Measurements from ENCODE around the gene TMC4.
A peak's percentile ranks its signal among the peaks of the same experiment; 100 is the strongest.

Gene TMC4

GRCh38 chr19:54152878-54153524 lies 20.0 kb downstream of the TMC4 start:
- no peak for DNase-seq

GRCh38 chr19:54152267-54152666 lies 20.7 kb downstream of the TMC4 start:
- DNase-seq: no peak

- no peak for DNase-seq
Measured at GRCh38 chr19:54151362-54152035, 21.5 kb downstream of the TMC4 start.

- no peak for DNase-seq
Measured at GRCh38 chr19:54149021-54149812, 23.7 kb downstream of the TMC4 start.

GRCh38 chr19:54148158-54148557 lies 24.8 kb downstream of the TMC4 start:
- DNase-seq: no peak

- DNase-seq: no peak
Measured at GRCh38 chr19:54147676-54148075, 25.3 kb downstream of the TMC4 start.

GRCh38 chr19:54145541-54146158 lies 27.3 kb downstream of the TMC4 start:
- DNase-seq: no peak

GRCh38 chr19:54142166-54142780 lies 30.7 kb downstream of the TMC4 start:
- no peak for DNase-seq

GRCh38 chr19:54141356-54141755 lies 31.6 kb downstream of the TMC4 start:
- no peak for DNase-seq

GRCh38 chr19:54138489-54139256 lies 34.3 kb downstream of the TMC4 start:
- DNase-seq: peak; percentile 71

- peak; percentile 43 for DNase-seq
Measured at GRCh38 chr19:54137699-54138488, 35.1 kb downstream of the TMC4 start, which contains the start of gene CNOT3. TSS of gene CNOT3 (plus strand) at chr19:54137762. CDS start at chr19:54142979, 5,217 bp downstream.

- peak; percentile 98 for DNase-seq
Measured at GRCh38 chr19:54136864-54137698, 35.9 kb downstream of the TMC4 start.

GRCh38 chr19:54136086-54136863 lies 36.7 kb downstream of the TMC4 start:
- DNase-seq: no peak

GRCh38 chr19:54133957-54134590 lies 38.9 kb downstream of the TMC4 start:
- no peak for DNase-seq

- DNase-seq: no peak
Measured at GRCh38 chr19:54133312-54133956, 39.5 kb downstream of the TMC4 start.

- no peak for DNase-seq
Measured at GRCh38 chr19:54129617-54129996, 43.4 kb downstream of the TMC4 start.

- DNase-seq: no peak
Measured at GRCh38 chr19:54128796-54129616, 44.0 kb downstream of the TMC4 start.

GRCh38 chr19:54128441-54128725 lies 44.6 kb downstream of the TMC4 start:
- DNase-seq: no peak
